AG10803 (cell line): ENCODE data around the gene MAB21L2.
"Not testable (repeated sequence)": the region's sequence is repeated elsewhere in the genome, so short reads cannot be mapped to it uniquely, and the experiment has no call there.

Source experiments
- DNase-seq: peaks from one replicate; pipeline ENCODE4 v3.0.0; 2010; ENCODE audit warnings: low read depth
- H3K4me3 ChIP-seq: 2 replicates; pipeline ENCODE4 v1.5.1; 2011; ENCODE audit warnings: mild to moderate bottlenecking, low read length, control low read depth
- CTCF ChIP-seq: conservative IDR thresholded peaks from 2 replicates; pipeline ENCODE4 v1.5.1; 2011; ENCODE audit warnings: mild to moderate bottlenecking, low read length, control low read depth, inconsistent platforms

MAB21L2 gene

GRCh38 chr4:150543042-150543441, 38.9 kb upstream of the MAB21L2 start:
- DNase-seq, result no peak
- TF ChIP-seq CTCF, result no peak
- no peak overlapping the region for H3K4me3 ChIP-seq

- TF ChIP-seq CTCF, result no peak
- no peak for DNase-seq
- no peak overlapping the region for H3K4me3 ChIP-seq
Observed at GRCh38 chr4:150546286-150546685, 35.7 kb upstream of the MAB21L2 start.

GRCh38 chr4:150547154-150547838, 34.7 kb upstream of the MAB21L2 start:
- DNase-seq, result no peak
- no peak overlapping the region for H3K4me3 ChIP-seq
- no peak for TF ChIP-seq CTCF

GRCh38 chr4:150557811-150558210, 24.1 kb upstream of the MAB21L2 start:
- DNase-seq, result peak; percentile 31
- H3K4me3 ChIP-seq, result not testable (repeated sequence)

GRCh38 chr4:150561143-150561737, 20.7 kb upstream of the MAB21L2 start:
- no peak for DNase-seq
- TF ChIP-seq CTCF, result no peak
- H3K4me3 ChIP-seq, result no peak overlapping the region

- H3K4me3 ChIP-seq, result no peak overlapping the region
- no peak for DNase-seq
- no peak for TF ChIP-seq CTCF
Observed at GRCh38 chr4:150562250-150562649, 19.7 kb upstream of the MAB21L2 start.

GRCh38 chr4:150562751-150563150, 19.2 kb upstream of the MAB21L2 start:
- no peak for DNase-seq
- TF ChIP-seq CTCF, result no peak
- H3K4me3 ChIP-seq, result no peak overlapping the region

GRCh38 chr4:150564967-150565366, 17.0 kb upstream of the MAB21L2 start:
- DNase-seq, result not testable (repeated sequence)

More at GRCh38 chr4:150564967-150565366, 17.0 kb upstream of the MAB21L2 start:
- not testable (repeated sequence) for H3K4me3 ChIP-seq
